Loucy (cell line): Measurements from ENCODE around the gene RBM6.

Source experiments
- H2AFZ ChIP-seq: fragments of 200-600 bp; sonication (generic); 2 replicates; pipeline ENCODE4 v1.6.0; 2016; ENCODE audit warnings: antibody characterized with exemption, mild to moderate bottlenecking, low read length, moderate library complexity
- H3F3A ChIP-seq: fragments of 200-600 bp; 2 replicates; pipeline ENCODE4 v1.6.0; 2016; ENCODE audit warnings: antibody characterized with exemption, low read depth, mild to moderate bottlenecking
- H3K27me3 ChIP-seq: fragments of 200-600 bp; sonication (generic); 2 replicates; pipeline ENCODE4 v1.6.1; 2014; ENCODE audit warnings: low read length, mild to moderate bottlenecking; ENCODE audit not compliant: insufficient read depth, poor library complexity, severe bottlenecking
- H3K36me3 ChIP-seq: fragments of 200-600 bp; sonication (generic); 2 replicates; pipeline ENCODE4 v1.6.1; 2016; ENCODE audit warnings: low read length; ENCODE audit not compliant: insufficient read depth
- H3K4me1 ChIP-seq: fragments of 200-600 bp; sonication (generic); 2 replicates; pipeline ENCODE4 v1.5.1; 2014; ENCODE audit warnings: low read length, mild to moderate bottlenecking; ENCODE audit not compliant: insufficient read depth, poor library complexity, severe bottlenecking
- H3K4me2 ChIP-seq: fragments of 200-600 bp; sonication (generic); 2 replicates; pipeline ENCODE4 v1.6.0; 2014; ENCODE audit warnings: antibody characterized with exemption, low read length, low read depth, mild to moderate bottlenecking; ENCODE audit not compliant: poor library complexity, severe bottlenecking
- H3K4me3 ChIP-seq: fragments of 200-600 bp; sonication (generic); 2 replicates; pipeline ENCODE4 v1.5.1; 2014; ENCODE audit warnings: low read length, mild to moderate bottlenecking, mixed read lengths; ENCODE audit not compliant: poor library complexity, severe bottlenecking
- H3K79me2 ChIP-seq: fragments of 200-600 bp; sonication (generic); 2 replicates; pipeline ENCODE4 v1.6.1; 2014; ENCODE audit warnings: low read length; ENCODE audit not compliant: insufficient read depth
- H3K9ac ChIP-seq: fragments of 200-600 bp; sonication (generic); 2 replicates; pipeline ENCODE4 v1.6.0; 2014; ENCODE audit warnings: mild to moderate bottlenecking, low read depth, low read length, moderate library complexity; ENCODE audit not compliant: poor library complexity, severe bottlenecking
- H3K9me2 ChIP-seq: fragments of 200-600 bp; sonication (generic); replicated peaks from 2 replicates; pipeline ENCODE4 v1.6.1; 2016; ENCODE audit warnings: low read depth, low read length, mixed read lengths
- H3K9me3 ChIP-seq: fragments of 200-600 bp; sonication (generic); 2 replicates; pipeline ENCODE4 v1.6.1; 2014; ENCODE audit warnings: mild to moderate bottlenecking, antibody characterized with exemption, low read length, low read depth; ENCODE audit not compliant: insufficient read depth
- H4K20me1 ChIP-seq: fragments of 200-600 bp; sonication (generic); 2 replicates; pipeline ENCODE4 v1.6.0; 2014; ENCODE audit warnings: antibody characterized with exemption, low read length, mild to moderate bottlenecking; ENCODE audit not compliant: insufficient read depth, poor library complexity, severe bottlenecking
- EZH2phosphoT487 ChIP-seq: fragments of 200-600 bp; IDR thresholded peaks from 2 replicates; pipeline ENCODE4 v1.6.1; 2018; ENCODE audit warnings: antibody characterized with exemption, mild to moderate bottlenecking, moderate library complexity, borderline replicate concordance
- TF ChIP-seq, protein P1 (sequence below): fragments of 200-600 bp; sonication (generic); conservative IDR thresholded peaks from 2 replicates; pipeline ENCODE4 v1.5.1; 2014; ENCODE audit warnings: mild to moderate bottlenecking, antibody characterized with exemption, low read length

RBM6 gene

DNA sequence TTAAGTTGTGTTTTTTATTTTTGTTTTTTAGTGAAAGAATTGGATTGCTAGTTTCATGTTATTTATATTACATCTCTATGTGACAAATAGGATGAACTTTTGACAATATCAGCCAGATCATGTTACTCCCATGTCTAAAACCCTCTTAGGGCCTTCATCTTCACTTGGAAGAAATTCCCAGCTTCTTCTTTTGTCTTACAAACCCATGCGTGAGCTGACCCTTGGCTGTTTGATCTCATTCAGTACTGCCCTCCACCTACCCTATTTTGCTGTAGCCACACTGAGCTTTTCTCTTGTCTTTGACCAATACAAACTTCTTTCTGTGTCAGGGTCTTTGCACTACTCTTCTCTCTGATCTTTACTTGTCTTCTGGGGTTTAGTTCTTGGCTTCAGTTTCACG is 37.0 kb downstream of the RBM6 start:
- Histone ChIP-seq H3K79me2 (no peaks in the 10 kb centered on the region; the same call in 1 of the 2 replicates), H3K9ac (no peak overlapping the region), H3K9me2 (no peaks in the 10 kb centered on the region), H2AFZ (no peak overlapping the region), H3K4me3 (no peak overlapping the region), H3K4me2 (no peak overlapping the region), H3K4me1 (no peaks in the 10 kb centered on the region), H3K27me3 (no peaks in the 10 kb centered on the region), H3K36me3 (peaks cover 65% of the 10 kb centered on the region; the same call in 1 of the 2 replicates), H3K9me3 (no peaks in the 10 kb centered on the region), H3F3A (no peaks in the 10 kb centered on the region), H4K20me1 (no peaks in the 10 kb centered on the region)
- TF ChIP-seq, protein P1, sequence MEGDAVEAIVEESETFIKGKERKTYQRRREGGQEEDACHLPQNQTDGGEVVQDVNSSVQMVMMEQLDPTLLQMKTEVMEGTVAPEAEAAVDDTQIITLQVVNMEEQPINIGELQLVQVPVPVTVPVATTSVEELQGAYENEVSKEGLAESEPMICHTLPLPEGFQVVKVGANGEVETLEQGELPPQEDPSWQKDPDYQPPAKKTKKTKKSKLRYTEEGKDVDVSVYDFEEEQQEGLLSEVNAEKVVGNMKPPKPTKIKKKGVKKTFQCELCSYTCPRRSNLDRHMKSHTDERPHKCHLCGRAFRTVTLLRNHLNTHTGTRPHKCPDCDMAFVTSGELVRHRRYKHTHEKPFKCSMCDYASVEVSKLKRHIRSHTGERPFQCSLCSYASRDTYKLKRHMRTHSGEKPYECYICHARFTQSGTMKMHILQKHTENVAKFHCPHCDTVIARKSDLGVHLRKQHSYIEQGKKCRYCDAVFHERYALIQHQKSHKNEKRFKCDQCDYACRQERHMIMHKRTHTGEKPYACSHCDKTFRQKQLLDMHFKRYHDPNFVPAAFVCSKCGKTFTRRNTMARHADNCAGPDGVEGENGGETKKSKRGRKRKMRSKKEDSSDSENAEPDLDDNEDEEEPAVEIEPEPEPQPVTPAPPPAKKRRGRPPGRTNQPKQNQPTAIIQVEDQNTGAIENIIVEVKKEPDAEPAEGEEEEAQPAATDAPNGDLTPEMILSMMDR = no peak
- TF ChIP-seq EZH2phosphoT487 = no peak

- no peaks in the 10 kb centered on the region for H3F3A ChIP-seq
- H3K4me1 ChIP-seq = no peaks in the 10 kb centered on the region
- no peaks in the 10 kb centered on the region for H4K20me1 ChIP-seq
- no peak overlapping the region for H2AFZ ChIP-seq
- no peaks in the 10 kb centered on the region for H3K27me3 ChIP-seq
- H3K9ac ChIP-seq = no peak overlapping the region
- H3K4me2 ChIP-seq = no peak overlapping the region
- H3K36me3 ChIP-seq = peaks cover 26% of the 10 kb centered on the region; the same call in 1 of the 2 replicates
- H3K9me3 ChIP-seq = no peaks in the 10 kb centered on the region
- H3K9me2 ChIP-seq = no peaks in the 10 kb centered on the region
- no peak overlapping the region for H3K4me3 ChIP-seq
- H3K79me2 ChIP-seq = peaks cover 7% of the 10 kb centered on the region; the same call in 1 of the 2 replicates
- TF ChIP-seq, protein P1 = no peak
- TF ChIP-seq EZH2phosphoT487 = no peak
Observed at GRCh38 chr3:49984394-49984793, 44.4 kb downstream of the RBM6 start.

GRCh38 chr3:49992326-49992725 is 52.4 kb downstream of the RBM6 start:
- Histone ChIP-seq H3K9me3 (no peaks in the 10 kb centered on the region), H3K9me2 (no peaks in the 10 kb centered on the region), H3K4me3 (no peak overlapping the region), H3K79me2 (peaks cover 32% of the 10 kb centered on the region; the same call in 1 of the 2 replicates), H3F3A (no peaks in the 10 kb centered on the region), H3K4me2 (no peak overlapping the region), H3K4me1 (no peaks in the 10 kb centered on the region), H3K36me3 (peaks cover 50% of the 10 kb centered on the region; the same call in 1 of the 2 replicates), H2AFZ (no peak overlapping the region), H3K27me3 (no peaks in the 10 kb centered on the region), H3K9ac (no peak overlapping the region), H4K20me1 (peaks cover 5% of the 10 kb centered on the region)
- no peak for TF ChIP-seq EZH2phosphoT487
- TF ChIP-seq, protein P1 = no peak
